Hematopoietic multipotent progenitor cell treated with erythropoietin and hydrocortisone succinate and interleukin-3 and kit ligand, for 17 days (in vitro differentiated cells): ENCODE results near the gene ZSWIM1.
"Not testable (repeated sequence)": the region's sequence is repeated elsewhere in the genome, so short reads cannot be mapped to it uniquely, and the experiment has no call there.

Experiments used
- DNase-seq: peaks from one replicate; pipeline ENCODE4 v3.0.0-alpha.2; 2015; ENCODE audit warnings: low spot score

ZSWIM1 gene

GRCh38 chr20:45890077-45890984 lies 9.3 kb downstream of the ZSWIM1 start:
- peak; percentile 71 for DNase-seq

- DNase-seq: peak; percentile 88
Observed at GRCh38 chr20:45890985-45891983, 10.3 kb downstream of the ZSWIM1 start, which contains the start of the genes CTSA and NEURL2. Gene CTSA (plus strand): TSS chr20:45891335. CDS start chr20:45891569, 234 bp downstream. Gene NEURL2 (minus strand): TSS chr20:45891208. CDS start chr20:45890991, 217 bp downstream.

- peak; percentile 67 for DNase-seq
Observed at GRCh38 chr20:45892049-45892825, 11.2 kb downstream of the ZSWIM1 start.

- no peak for DNase-seq
Observed at GRCh38 chr20:45892828-45893500, 11.9 kb downstream of the ZSWIM1 start.

GRCh38 chr20:45893831-45894230 lies 12.8 kb downstream of the ZSWIM1 start:
- DNase-seq: no peak

GRCh38 chr20:45894797-45895196 lies 13.8 kb downstream of the ZSWIM1 start:
- no peak for DNase-seq

GRCh38 chr20:45896641-45897161 lies 15.7 kb downstream of the ZSWIM1 start:
- DNase-seq: no peak

GRCh38 chr20:45897289-45897688 lies 16.3 kb downstream of the ZSWIM1 start:
- DNase-seq: no peak

GRCh38 chr20:45897692-45898091 lies 16.7 kb downstream of the ZSWIM1 start:
- no peak for DNase-seq

- no peak for DNase-seq
Observed at GRCh38 chr20:45898285-45898684, 17.3 kb downstream of the ZSWIM1 start.

GRCh38 chr20:45899046-45899835 lies 18.2 kb downstream of the ZSWIM1 start:
- no peak for DNase-seq

GRCh38 chr20:45901332-45901731 lies 20.3 kb downstream of the ZSWIM1 start:
- DNase-seq: not testable (repeated sequence)

GRCh38 chr20:45902199-45902701 lies 21.2 kb downstream of the ZSWIM1 start:
- DNase-seq: no peak

GRCh38 chr20:45904583-45905504 lies 23.8 kb downstream of the ZSWIM1 start:
- DNase-seq: no peak

GRCh38 chr20:45905505-45906079 lies 24.6 kb downstream of the ZSWIM1 start:
- DNase-seq: no peak

GRCh38 chr20:45907219-45907948 lies 26.4 kb downstream of the ZSWIM1 start:
- no peak for DNase-seq

GRCh38 chr20:45908084-45908483 lies 27.1 kb downstream of the ZSWIM1 start:
- DNase-seq: no peak
